ENCODE measurements around the gene PPIF.

Gene PPIF

DNA sequence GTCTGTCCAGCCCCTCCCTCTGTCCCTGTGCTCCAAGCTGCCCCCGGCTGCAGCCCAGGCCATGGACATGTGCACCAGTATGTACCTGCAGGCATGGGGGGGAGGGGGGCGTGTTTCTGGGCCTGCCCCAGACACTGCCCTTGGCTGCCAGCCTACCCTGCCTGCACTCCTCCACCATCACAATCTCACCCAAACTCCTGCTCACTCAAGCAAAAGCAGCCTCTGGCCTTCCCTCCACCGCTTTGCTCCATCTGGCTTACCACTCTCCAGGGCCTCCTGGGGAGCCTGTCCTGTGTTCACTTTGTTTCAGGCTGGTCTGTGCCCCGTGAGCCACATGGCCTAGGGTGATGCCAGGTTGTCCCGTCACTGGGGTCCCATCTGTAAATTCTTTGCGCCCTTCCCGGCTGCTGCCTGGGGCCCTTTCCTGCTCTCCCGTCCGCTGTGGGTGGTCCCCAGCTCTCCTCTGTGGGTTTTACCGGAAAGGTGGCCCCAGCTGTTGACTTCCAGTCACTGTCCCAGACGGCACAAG, 33.3 kb upstream of the PPIF start:
- no peak for DNase-seq

DNA sequence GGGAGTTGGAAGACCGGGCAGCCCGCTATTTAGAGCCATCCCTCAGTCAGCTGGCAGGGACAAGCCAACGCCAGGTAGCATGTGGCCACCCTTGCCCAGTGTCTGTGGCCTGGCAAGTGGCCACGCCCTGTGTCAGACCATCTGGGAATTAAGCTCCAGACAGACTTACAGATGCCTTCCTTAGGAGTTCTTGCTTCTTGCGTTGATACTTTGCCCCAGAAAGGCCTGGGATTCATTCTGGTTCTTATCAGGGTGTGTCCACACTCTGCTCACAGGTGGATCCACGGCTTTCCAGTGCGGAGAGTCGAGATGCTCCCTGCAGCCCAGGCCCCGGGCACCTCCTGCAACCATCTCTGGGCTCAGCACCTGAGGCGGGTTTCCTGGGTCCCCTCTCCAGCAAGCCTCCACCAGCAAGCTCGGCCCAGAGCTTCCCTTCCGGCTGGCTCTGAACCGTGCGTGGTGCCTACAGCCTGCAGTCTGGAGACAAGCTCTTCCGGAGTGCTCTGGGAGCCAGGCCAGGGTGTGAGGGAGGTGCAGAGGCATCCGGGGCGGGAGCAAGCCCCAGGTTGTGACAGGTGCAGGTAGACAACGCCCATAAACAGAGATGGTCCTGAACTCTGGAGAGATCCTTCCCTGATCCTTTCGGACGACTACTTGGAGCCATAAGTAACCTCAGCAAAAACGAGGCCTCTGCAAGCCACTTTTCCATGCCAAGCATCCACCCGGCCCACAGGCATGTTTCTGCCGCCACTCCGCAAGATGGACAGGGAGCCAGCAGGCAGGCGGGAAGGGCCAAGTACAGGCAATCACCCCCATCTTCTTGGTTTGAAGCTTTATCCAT, 32.3 kb upstream of the PPIF start:
- DNase-seq, result no peak

DNA sequence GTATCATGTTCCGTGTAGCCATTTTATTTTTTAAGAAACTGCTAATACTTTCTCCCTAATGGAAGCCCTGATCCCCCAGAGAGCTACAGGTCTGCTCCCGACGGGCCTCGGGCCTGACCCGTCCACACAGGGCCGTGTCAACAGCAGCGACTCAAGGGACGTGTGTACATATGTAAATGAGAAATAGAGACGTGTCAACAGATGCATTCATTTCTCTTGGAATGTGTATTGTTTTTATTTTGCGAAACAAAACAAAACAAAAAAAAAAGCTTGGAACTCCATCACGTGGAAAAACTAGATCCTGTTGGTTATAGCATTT, 31.7 kb upstream of the PPIF start:
- no peak for DNase-seq

DNA sequence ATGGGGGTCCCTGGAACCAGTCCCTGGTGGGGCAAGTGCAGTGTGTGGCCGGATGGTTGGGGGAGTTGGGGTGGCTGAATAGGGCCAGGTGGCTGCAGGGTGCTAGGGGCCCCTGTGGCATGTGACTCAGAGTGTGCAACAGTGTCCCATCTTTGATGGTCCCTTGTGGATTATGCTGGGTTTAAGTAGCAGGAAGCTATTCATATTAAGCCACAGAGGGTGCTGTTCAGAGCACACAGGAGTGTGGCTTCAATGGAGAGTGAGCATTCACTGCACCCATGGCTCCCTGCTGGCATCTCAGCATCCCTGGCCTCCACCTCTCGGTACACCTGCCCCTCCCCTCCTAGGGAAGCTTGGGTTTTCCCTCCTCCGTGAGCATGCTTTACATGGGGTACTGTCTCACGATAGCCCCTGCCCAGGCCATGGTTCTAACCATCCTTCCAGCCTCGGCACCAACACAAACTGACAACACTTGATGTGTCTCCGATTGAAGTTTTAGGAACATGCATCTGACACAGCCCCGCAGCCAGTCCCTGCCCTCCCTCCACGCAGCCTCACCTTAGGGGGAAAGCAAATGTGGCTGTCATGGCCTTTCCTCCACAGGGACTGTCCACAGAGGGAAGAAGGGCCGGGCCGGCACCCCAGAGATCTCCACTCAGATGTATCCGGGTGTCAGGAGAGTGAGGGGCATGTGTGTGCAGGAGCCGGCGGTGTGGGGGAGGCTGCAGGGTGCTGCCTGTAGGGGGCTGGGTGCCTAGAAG, 30.4 kb upstream of the PPIF start:
- DNase-seq, result no peak

DNA sequence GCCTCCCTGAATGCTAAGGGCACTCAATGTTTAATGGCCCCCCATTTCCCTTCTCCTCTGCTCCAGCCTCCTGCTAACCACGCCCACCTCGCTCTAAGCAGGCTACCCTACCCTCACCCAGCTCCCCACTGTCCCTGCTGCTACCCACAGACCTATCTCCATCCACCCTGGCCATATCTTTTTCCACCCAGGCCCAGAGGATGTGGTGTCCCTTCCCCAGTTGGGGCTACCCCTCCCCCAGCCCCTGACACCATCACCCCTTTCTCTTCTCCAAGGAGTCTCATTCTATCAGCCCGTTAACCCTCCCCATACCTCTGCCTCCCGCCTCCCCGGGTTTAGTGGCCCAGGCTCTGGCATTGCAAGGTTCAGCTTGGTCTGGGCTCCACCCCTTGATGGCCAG, 28.9 kb upstream of the PPIF start:
- no peak for DNase-seq

DNA sequence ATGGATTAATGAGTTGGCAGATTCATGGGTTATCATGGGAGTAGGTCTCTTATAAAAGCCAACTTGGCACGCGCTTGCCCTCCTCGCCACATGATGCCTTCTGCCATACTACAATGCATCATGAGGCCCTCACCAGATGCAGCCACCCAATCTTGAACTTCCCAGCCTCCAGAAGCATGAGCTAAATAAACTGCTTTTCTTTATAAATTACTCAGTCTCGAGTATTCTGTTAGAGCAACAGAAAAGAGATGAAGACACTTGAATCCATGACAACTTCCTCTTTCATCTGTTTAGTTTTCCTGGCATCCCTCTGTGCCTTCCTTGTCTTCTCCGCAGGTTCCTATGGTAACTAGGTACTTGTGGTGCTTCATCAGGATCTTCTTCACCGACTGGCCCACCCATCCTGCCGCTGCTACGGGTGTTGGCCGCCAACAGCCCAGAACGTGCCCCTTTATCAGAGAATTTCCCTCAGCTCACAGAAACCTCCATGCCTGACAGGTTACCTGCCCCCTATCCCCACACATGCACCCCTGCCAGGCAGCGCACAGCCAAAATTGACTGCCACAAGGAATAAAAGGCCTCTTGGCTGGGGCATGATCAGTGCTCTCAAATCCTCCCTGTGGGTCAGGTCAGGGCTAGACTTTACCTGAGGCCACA, 28.0 kb upstream of the PPIF start:
- peak; percentile 35 for DNase-seq

DNA sequence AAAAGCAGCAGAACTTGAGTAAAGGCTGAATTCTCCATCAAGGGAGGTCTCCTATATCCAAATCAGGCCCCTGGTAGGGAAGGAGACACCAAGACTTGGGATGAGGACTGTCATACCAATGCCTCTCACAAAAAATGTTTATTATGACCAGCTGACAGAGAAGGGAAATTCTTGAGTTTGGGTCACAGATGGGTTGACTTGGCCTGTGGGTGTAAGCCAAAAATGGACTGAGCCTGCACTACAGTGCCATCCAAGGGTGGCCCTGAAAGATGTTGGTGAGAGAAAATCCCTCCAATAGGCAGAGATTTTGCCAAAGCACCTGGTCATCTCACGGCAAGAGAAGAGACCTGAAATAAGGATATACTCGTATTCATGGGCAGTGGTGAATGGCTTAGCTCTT, 27.0 kb upstream of the PPIF start:
- peak; percentile 25 for DNase-seq

DNA sequence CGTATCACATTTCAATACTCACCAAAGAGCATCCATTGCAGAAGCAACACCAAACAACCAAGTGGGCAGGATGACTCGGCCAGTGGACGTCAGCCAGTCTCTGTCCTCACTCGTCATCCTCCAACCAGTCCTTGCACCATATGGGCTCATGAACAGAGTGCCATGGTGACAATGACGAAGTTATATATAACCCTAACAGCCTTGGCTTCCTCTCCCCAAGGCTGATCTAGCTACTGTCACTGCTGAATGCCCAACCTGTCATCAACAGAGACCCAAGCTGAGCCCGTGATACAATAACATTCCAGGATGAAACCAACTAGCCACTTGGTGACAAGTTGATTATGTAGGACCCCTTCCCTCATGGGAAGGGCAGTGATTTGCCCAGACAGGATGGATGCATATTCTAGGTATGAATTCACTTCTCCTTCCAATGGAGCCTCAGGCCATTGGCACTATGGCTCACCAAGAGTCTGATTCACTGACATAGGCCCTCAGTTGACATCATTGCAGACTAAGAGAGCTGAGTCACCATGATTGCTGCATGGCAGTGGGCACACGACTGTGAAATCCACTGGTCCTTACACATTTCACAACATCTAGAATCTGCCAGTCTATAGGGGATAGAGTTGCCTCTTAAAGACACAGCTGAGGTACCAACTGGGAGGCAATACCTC, 26.3 kb upstream of the PPIF start:
- DNase-seq, result peak; percentile 98

DNA sequence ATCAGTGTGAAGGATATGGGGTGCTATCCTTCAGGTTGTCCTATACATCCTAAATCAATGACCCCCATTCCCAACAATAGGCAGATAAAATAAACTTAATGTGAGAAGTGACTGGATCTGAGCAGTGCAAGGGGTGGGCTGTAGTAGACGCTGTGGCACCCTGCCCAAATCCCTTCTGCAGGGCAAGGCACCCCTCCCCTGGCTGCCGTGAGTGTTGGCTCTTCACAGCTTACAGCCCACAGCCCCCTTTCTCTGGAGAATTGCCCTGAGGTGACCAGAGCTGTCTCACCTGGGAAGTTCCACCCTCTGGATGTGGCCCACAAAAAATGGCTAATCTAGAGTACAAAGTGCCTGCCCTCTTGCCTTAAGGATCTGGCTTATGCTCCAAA, 25.8 kb upstream of the PPIF start:
- DNase-seq, result no peak

DNA sequence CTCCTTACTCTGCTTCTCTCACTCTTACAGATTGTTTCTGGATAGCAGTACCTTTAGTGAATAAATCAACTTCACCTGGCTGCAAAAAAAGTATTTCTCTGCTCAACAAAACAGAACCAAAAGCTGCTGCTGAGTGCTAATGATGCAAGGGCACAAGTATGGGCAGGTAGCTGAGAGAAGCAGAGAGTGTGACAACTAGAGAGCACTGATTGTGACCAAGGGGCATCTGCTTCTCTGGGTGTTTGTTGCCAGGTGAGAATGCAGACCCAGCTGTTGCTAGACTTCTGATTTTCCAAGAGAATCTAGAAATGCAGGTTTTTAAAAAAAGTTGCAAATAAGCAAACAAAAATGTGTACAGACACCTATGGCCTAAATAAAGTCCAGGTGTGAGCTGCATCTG, 25.3 kb upstream of the PPIF start:
- DNase-seq, result no peak

DNA sequence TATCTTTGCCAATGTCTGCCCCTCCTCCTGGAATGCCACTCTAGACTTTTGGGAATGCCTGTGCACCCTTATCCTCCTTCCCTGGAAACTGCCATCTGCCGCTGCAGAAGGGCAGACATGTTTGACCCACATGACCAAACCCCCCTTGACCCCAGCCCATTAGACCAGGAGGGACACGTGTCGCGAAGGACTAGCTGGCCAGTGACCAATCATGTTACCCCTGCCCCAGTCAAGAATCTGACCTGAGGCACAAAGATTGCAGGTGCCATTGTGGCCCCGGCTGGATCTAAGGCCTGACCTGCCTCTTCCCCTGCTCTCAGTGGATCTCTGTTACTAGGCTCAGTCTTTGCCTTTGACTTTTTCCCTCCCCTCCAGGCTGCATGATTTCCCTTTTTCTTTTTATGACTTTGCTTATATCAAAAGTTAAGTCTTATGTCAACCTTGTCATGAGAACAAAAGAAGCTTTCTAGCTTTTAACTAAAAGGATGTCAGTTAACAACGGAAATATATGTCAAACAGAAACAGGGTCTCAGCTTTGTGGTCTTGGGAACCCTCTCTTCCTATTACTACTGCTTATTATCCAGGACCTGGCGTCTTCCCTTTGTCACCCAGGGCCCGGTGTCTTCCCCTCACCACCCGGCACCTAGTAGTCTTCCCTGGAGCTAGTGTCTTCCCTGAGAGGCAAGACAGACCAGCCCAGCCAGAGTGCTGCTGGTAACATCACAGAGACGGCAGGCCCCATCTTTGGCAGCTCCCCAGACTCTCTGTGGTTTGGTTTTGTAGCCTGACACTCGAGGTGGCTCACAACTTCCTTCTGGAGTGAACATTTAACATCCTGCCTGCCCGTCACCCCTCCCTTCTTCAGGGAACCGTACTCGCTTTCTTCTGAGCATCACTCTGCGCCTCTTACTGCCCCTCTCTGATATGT, 24.4 kb upstream of the PPIF start:
- DNase-seq, result peak; percentile 69

DNA sequence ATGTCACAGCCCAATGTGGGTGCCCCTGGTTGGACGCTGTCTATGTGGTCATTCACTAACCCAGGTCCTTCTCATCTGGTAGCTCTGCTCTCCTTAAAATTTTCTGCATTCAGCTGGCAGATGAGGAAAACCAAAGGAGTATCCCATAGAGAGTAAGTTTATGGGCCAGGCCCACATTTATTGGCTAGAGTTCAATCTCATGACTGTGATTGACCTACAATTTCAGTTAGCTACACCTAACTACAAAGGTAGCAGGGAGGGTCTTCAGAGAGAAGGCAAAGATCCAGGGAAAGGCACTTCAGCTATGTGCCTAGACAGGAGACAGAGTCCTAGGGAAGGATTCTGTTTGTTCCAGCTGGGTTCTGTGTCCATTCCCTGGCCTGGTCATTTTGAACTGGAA, 23.7 kb upstream of the PPIF start:
- no peak for DNase-seq

DNA sequence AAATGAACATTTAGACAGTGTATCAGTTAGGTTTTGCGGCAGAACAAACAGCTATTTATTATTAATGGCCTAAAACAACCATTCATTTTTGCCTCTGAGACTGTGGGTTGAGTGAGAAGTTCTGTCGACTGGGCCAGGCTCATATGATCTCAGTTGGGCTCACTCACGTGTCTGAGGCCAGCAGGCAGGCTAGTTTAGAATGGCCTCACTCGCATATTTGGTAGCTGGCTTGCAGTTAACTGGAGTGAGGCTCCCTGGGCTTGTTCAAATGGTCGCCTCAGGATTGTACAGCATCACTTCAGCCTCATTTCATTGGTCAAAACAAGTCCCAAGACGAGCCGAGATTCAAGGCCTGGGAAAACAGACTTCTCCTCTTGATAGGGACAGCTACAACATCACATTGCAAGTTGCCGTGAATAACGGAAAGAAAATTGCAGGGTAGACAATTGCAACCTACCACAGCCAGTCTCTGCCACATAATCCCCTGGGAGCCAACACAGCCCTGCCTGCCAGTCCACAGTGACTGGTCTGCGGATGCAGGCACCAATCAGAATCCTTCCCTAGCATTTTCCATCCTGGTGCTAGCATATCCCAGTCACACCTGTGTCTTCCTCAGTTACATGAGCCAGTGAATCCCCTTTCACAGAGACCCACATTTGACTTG, 23.1 kb upstream of the PPIF start:
- no peak for DNase-seq

DNA sequence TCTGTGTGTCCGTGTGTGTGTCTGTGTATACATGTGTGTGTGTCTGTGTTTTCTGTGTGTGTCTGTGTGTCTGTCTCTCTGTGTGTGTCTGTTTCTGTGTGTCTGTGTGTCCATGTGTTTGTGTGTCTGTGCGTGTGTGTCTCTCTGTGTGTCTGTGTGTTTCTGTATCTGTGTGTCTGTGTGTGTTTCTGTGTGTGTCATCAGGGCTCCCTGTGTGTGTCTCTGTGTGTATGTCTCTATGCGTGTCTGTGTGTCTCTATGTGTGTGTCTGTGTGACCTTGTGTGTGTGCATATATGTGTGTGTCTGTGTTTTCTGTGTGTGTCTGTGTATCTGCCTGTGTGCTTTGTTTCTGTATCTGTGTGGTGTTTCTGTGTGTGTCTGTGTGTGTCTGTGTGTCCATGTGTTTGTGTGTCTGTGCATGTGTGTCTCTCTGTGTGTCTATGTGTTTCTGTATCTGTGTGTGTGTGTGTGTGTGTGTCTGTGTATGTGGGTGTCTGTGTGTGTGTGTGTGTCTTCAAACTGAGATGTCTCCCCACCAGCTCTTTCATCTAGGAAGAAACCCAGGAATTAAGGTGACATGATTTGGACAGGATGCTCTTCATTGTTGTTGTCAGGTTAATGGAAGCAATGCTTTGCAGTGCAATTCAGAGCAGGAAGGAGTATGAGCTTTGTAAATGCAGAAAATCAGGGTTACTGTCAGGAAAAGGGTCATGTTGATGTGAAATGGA, 20.7 kb upstream of the PPIF start:
- no peak for DNase-seq

DNA sequence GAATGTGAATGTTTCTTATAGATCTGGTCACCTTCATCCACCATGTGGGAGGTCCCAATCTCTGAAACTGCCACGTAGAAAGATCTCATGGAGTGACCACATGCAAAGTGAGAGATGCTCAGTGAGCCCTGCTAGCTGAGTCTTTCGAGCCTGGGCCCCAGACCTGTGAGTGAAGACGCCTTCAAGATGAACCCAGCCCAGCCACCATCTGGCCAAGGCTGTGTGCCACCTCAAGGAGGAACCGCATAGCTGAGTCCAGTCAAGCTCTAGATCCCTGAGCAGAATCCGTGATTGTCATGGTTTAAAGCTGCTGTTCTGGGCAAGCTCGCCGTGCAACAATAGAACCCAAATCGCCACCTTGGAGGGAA, 20.2 kb upstream of the PPIF start:
- no peak for DNase-seq

DNA sequence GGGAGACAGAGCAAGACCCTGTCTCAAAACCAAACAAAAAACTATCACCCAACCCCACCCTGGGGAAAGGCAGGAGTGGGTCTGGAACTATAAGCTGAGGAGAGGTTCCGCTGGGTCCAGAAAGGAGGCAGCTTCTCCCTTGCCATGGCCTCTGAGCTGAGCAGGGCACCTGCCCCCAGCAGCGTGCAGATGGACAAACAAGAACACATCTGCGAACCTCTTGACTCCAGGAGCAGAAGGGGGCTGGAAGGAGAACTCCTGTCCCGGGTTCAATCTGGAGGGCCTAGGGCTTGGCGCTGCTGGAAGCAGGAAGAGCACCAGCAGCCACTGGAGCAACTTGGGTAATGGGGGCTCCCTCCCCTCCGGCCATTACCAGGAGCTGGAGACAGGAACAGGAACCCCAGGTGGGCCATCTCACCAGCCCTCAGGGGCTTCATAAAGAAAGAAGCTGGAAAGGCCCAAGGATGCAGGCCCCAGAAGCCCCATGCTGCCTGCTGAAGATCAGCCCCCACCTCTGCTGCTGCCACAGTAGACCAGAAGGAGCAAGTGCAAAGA, 19.0 kb upstream of the PPIF start:
- DNase-seq, result no peak

DNA sequence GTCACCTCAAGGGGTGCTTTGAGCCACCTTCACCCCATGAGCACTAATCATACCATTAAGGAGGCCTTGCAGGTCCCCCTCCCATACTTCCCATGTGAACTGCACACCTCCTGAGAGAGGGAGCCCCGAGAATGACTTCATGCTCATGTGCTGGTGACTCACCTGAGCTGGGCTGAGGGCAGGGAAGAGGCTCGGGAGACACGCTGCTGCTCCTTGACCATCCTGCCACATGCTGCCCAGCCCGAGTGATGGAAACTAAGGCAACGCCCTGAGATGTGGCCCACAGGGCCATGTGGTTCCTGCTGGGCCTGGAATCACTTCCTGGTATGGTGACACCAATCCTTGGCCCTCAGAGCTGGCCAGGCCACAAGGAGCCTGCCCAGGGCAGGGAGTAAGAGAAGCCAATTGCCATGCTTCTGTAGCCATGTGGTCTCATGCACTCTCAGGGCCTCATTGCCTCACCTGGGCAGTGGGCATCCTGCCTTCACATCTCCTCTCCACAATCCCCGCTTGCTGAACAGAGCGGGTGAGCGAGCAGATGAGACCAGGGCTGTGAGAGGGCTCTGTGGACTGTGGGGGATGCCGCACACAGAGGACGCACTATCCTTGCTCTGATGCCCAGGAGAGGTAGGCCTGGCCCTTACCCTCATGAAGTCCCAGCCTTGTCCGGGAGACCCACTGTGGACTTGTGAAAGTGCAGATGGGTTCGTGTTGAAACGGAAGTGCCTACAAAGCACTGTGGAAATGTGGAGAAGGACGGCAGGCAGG, 18.3 kb upstream of the PPIF start:
- DNase-seq, result peak; percentile 61

DNA sequence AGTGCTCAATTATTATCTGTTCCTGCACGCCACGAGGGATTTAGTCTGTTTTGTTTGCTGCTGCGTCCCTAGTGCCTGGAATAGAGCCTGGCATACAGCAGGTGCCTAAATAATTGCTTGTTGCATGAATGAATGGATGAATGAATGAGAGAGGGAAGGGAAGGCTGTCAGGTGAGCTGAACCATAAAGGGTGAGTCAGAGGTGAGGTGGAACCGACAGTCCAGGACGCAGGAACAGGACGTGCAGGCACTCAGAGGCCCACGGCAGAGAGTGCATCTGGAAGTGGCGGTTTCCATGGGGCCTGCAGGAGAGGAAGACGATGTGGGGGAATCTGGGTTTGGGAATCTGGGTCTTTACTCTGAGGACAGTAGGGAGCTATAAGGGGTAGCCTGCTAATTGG, 17.7 kb upstream of the PPIF start:
- no peak for DNase-seq

DNA sequence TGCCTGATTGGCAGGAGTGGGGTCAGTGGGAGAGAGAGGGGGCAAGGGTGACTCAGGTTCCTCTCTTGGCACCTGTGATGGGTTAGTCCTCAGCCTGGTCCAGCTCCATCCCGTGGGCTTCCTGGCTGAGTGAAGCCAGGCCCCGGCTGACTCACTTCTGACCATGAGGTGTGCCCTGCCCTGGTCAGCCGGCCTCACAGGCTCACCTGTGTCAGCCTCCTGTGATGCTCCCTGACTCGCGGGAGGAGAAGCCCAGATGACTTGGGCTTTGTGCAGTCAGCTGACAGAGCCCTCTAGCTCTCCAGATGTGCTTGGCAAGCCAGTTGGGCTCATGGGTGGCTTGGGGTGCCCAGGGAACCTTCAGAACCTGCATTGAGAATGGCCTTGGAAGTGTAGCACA, 16.0 kb upstream of the PPIF start:
- DNase-seq, result peak; percentile 32

DNA sequence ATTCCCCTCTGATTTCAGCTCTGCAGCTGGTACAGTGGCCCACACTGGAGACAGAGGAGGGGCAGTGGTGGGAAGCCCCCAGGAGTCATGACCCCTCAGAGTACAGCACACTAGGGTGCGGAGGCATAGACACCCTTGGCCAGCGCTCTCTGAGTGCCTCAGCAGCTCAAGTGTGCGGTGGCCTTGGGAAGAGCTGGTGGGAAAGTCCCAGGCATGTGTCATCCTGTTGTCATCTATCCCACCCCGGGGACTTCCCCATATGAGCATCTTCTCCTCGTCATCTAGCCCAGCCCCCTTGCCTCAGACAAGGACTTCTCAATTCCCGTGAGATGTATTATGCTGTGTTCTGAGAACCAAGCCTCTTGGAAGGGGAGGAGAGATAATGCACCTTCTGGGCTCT, 15.6 kb upstream of the PPIF start:
- DNase-seq, result peak; percentile 98

All from suppressor macrophage treated with lipopolysaccharide for 4 hours (primary cell).